Tibial nerve (tissue), 4 donors: ENCODE results near the gene RYK.

Source experiments
- CTCF ChIP-seq, 5 experiments: fragments of 200-600 bp in 3 of 5; fragments of 450-650 bp in 2 of 5; sonication (generic) in 3 of 5; IDR thresholded peaks; one replicate each; pipeline ENCODE4 v1.5.1; 2016 to 2019; ENCODE audit warnings: antibody characterized with exemption in 5 of 5, mild to moderate bottlenecking in 3 of 5, moderate library complexity in 2 of 5
- EP300 ChIP-seq, 2 donors: sonication (generic); formaldehyde crosslinking; IDR thresholded peaks; one replicate each; pipeline ENCODE4 v1.6.1; 2017; ENCODE audit warnings: antibody characterized with exemption in 2 of 2, mild to moderate bottlenecking in 1 of 2
- POLR2A ChIP-seq, 2 donors: fragments of 450-650 bp; IDR thresholded peaks; one replicate each; pipeline ENCODE4 v1.6.1; 2017; ENCODE audit warnings: antibody characterized with exemption in 2 of 2, mild to moderate bottlenecking in 2 of 2, moderate library complexity in 2 of 2

GRCh38 chr3:134134698-134135415 is 115.8 kb downstream of the RYK start:
- TF ChIP-seq CTCF (IDR thresholded peaks at IDR 0.05), result no peak
- TF ChIP-seq POLR2A (IDR thresholded peaks at IDR 0.05), result no peak
- TF ChIP-seq EP300 (IDR thresholded peaks at IDR 0.05), result no peak
